Natural killer cell (primary cell): ENCODE data around the gene UBE2Z. TPM values are rescaled to one million over a fixed set of nuclear protein-coding genes. Genes with fewer than 3 reads are reported as not detected.

Experiments
- ATAC-seq, 3 donors: fragments of 150-1000 bp in 2 of 3; fragments of 200-7000 bp in 1 of 3; cut with Tn5 transposase; 1 replicate in 1 of 3; 2 replicates in 2 of 3; pipeline ENCODE4 v1.10.0; 2021; ENCODE audit warnings: mild to moderate bottlenecking in 2 of 3, moderate library complexity in 2 of 3
- DNase-seq, 2 donors: peaks; one replicate each; pipeline versions ENCODE4 v3.0.0 to v3.0.0-alpha.2; 2013 to 2021; ENCODE audit warnings: mixed read lengths in 1 of 2
- H3K27ac ChIP-seq: one replicate; pipeline ENCODE4 v1.5.1; 2013; ENCODE audit warnings: mild to moderate bottlenecking, low read length
- H3K27me3 ChIP-seq: one replicate; pipeline ENCODE4 v1.6.1; 2013; ENCODE audit warnings: low read length; ENCODE audit not compliant: control insufficient read depth, insufficient read depth
- H3K36me3 ChIP-seq: one replicate; pipeline ENCODE4 v1.6.1; 2013; ENCODE audit warnings: low read length; ENCODE audit not compliant: control insufficient read depth, insufficient read depth
- H3K4me1 ChIP-seq: one replicate; pipeline ENCODE4 v1.6.1; 2013; ENCODE audit warnings: low read length; ENCODE audit not compliant: control insufficient read depth, insufficient read depth
- H3K4me3 ChIP-seq: one replicate; pipeline ENCODE4 v1.5.1; 2013; ENCODE audit warnings: low read length
- H3K9me3 ChIP-seq: one replicate; pipeline ENCODE4 v1.6.1; 2013; ENCODE audit warnings: low read length; ENCODE audit not compliant: control insufficient read depth, insufficient read depth
- H3K27ac Mint-ChIP-seq, 2 donors: one replicate each; pipeline ENCODE4 v1.8.0; 2022; ENCODE audit warnings: mild to moderate bottlenecking in 2 of 2, mixed read lengths in 2 of 2, moderate library complexity in 1 of 2
- H3K27me3 Mint-ChIP-seq, 2 donors: one replicate each; pipeline ENCODE4 v1.8.0; 2022; ENCODE audit warnings: low read depth in 2 of 2, mixed read lengths in 2 of 2
- H3K36me3 Mint-ChIP-seq: one replicate; pipeline ENCODE4 v1.8.0; 2022; ENCODE audit warnings: mixed read lengths
- H3K4me1 Mint-ChIP-seq, 2 donors: one replicate each; pipeline ENCODE4 v1.8.0; 2022; ENCODE audit warnings: mixed read lengths in 2 of 2
- H3K4me3 Mint-ChIP-seq: one replicate; pipeline ENCODE4 v1.8.0; 2022; ENCODE audit warnings: mild to moderate bottlenecking, moderate library complexity, mixed read lengths
- H3K9me3 Mint-ChIP-seq, 2 donors: one replicate each; pipeline ENCODE4 v1.8.0; 2022; ENCODE audit warnings: mixed read lengths in 2 of 2
- CTCF ChIP-seq: fragments of 200-600 bp; IDR thresholded peaks from one replicate; pipeline ENCODE4 v1.8.0; 2022; ENCODE audit warnings: antibody characterized with exemption
- WGBS: methylation state at CpG from one replicate; pipeline ENCODE4 v1.1.7; 2013; ENCODE audit warnings: missing lambda C conversion rate; ENCODE audit not compliant: insufficient coverage; 5-methylcytosine and 5-hydroxymethylcytosine counted together
- intact Hi-C: fragments of 100-400 bp; cut with micrococcal nuclease; formaldehyde crosslinking; loops from one replicate; pipeline ENCODE4 v1.14.2; 2022
- total RNA-seq, 4 donors: library from RNA; stranded (reverse); fragments of 120-200 nt in 1 of 4; gene quantifications; one replicate each; pipeline versions ENCODE4 v1.2.3 to v1.2.4, GENCODE V29; 2013 to 2022

Gene UBE2Z
- total RNA-seq, 3 donors from 2014 or later (not counting 1 experiment from before 2014, with no cell fraction given) = 89.0 to 94.0 (median 89.6) TPM

- no peaks in the 10 kb centered on the region for H3K36me3 Mint-ChIP-seq
- intact Hi-C loops = no loop called here
- no peaks in the 10 kb centered on the region for H3K9me3 ChIP-seq
- H3K36me3 ChIP-seq = no peaks in the 10 kb centered on the region
- ATAC-seq (no peak), DNase-seq (no peak)
- H3K4me3 ChIP-seq = no peak overlapping the region
- no peak overlapping the region for H3K27ac Mint-ChIP-seq
- no peak overlapping the region for H3K27ac ChIP-seq
- H3K4me1 ChIP-seq = peaks cover 11% of the 10 kb centered on the region
- H3K4me1 Mint-ChIP-seq = peaks cover 2% of the 10 kb centered on the region in 2 donors
- no peaks in the 10 kb centered on the region for H3K9me3 Mint-ChIP-seq
- H3K27me3 Mint-ChIP-seq = peaks cover 24 to 27% of the 10 kb centered on the region in 2 donors
- H3K27me3 ChIP-seq = peaks cover 10% of the 10 kb centered on the region
- 61% methylated on average over 6 of the region's 10 CpGs for WGBS
- no peak overlapping the region for H3K4me3 Mint-ChIP-seq
- TF ChIP-seq CTCF = no peak
Observed at GRCh38 chr17:48961516-48962233, 53.5 kb downstream of the UBE2Z start.

- H3K27me3 ChIP-seq = peaks cover 2% of the 10 kb centered on the region
- ATAC-seq (no peak), DNase-seq (no peak)
- no peak for TF ChIP-seq CTCF
- Mint-ChIP-seq H3K4me1 (no peaks in the 10 kb centered on the region), H3K4me3 (no peak overlapping the region), H3K36me3 (no peaks in the 10 kb centered on the region), H3K27me3 (peaks cover 32 to 38% of the 10 kb centered on the region in 2 donors), H3K9me3 (no peaks in the 10 kb centered on the region), H3K27ac (no peak overlapping the region)
- no peaks in the 10 kb centered on the region for H3K36me3 ChIP-seq
- no peak overlapping the region for H3K27ac ChIP-seq
- intact Hi-C loops = no loop called here
- WGBS = 62% methylated on average over 4 of the region's 4 CpGs
- no peak overlapping the region for H3K4me3 ChIP-seq
- H3K9me3 ChIP-seq = no peaks in the 10 kb centered on the region
- H3K4me1 ChIP-seq = no peaks in the 10 kb centered on the region
Observed at GRCh38 chr17:48970224-48970623, 62.0 kb downstream of the UBE2Z start.

GRCh38 chr17:48970865-48971687 lies 62.9 kb downstream of the UBE2Z start:
- H3K36me3 ChIP-seq = no peaks in the 10 kb centered on the region
- WGBS = 90% methylated on average over 12 of the region's 12 CpGs
- no peak overlapping the region for H3K27ac ChIP-seq
- no peaks in the 10 kb centered on the region for H3K9me3 ChIP-seq
- TF ChIP-seq CTCF = no peak
- no peaks in the 10 kb centered on the region for H3K4me1 ChIP-seq
- Mint-ChIP-seq H3K27ac (no peak overlapping the region), H3K27me3 (peaks cover 26 to 34% of the 10 kb centered on the region in 2 donors), H3K4me1 (no peaks in the 10 kb centered on the region), H3K9me3 (no peaks in the 10 kb centered on the region), H3K4me3 (no peak overlapping the region), H3K36me3 (no peaks in the 10 kb centered on the region)
- ATAC-seq (no peak), DNase-seq (no peak)
- H3K4me3 ChIP-seq = no peak overlapping the region
- intact Hi-C loops = no loop called here
- peaks cover 2% of the 10 kb centered on the region for H3K27me3 ChIP-seq
